H1 (cell line): ENCODE data around the gene KANSL1. TPM values are rescaled to one million over a fixed set of nuclear protein-coding genes. Genes with fewer than 3 reads are reported as not detected.
A peak's percentile ranks its signal among the peaks of the same experiment; 100 is the strongest.
"Not testable (repeated sequence)": the region's sequence is repeated elsewhere in the genome, so short reads cannot be mapped to it uniquely, and the experiment has no call there.

Source experiments
- CTCF ChIA-PET: fragments of 300-600 bp; sonication (Branson Sonifier 250); formaldehyde crosslinking; loops from one replicate; lab custom pipeline; 2021; ENCODE audit not compliant: partially characterized antibody; lab: Charles Lee
- POLR2A ChIA-PET: fragments of 300-600 bp; sonication (Branson Sonifier 250); formaldehyde crosslinking; loops from one replicate; lab custom pipeline; 2021; ENCODE audit warnings: inconsistent platforms; ENCODE audit not compliant: partially characterized antibody; lab: Charles Lee
- DNase-seq, 2 experiments: peaks; one replicate each; pipeline versions ENCODE4 v3.0.0 to v3.0.0-alpha.2; 2010 to 2022; ENCODE audit warnings: low spot score in 2 of 2, low read depth in 1 of 2, mixed read lengths in 1 of 2
- FAIRE-seq: peaks from 2 replicates; lab custom pipeline; 2011; peaks lifted over from hg19 to GRCh38; lab: Jason Lieb, UNC
- H2AFZ ChIP-seq: 2 replicates; pipeline ENCODE4 v1.8.1; 2012; ENCODE audit warnings: low read length, inconsistent platforms
- H2AK5ac ChIP-seq: 2 replicates; pipeline ENCODE4 v1.6.1; 2013; ENCODE audit warnings: low read depth, low read length
- H2BK120ac ChIP-seq: replicated peaks from 2 replicates; pipeline ENCODE3; 2013; ENCODE audit warnings: low read depth, low read length, inconsistent platforms
- H2BK12ac ChIP-seq: 2 replicates; pipeline ENCODE4 v1.6.1; 2013; ENCODE audit warnings: low read depth, low read length
- H2BK15ac ChIP-seq: 2 replicates; pipeline ENCODE4 v1.6.1; 2013; ENCODE audit warnings: low read length
- H2BK20ac ChIP-seq: 2 replicates; pipeline ENCODE4 v1.6.1; 2013; ENCODE audit warnings: low read length
- H2BK5ac ChIP-seq: 2 replicates; pipeline ENCODE4 v1.6.1; 2013; ENCODE audit warnings: low read depth, low read length
- H3K14ac ChIP-seq: 2 replicates; pipeline ENCODE4 v1.6.1; 2013; ENCODE audit warnings: inconsistent platforms; ENCODE audit not compliant: insufficient read length
- H3K18ac ChIP-seq: 2 replicates; pipeline ENCODE4 v1.6.1; 2013; ENCODE audit warnings: low read length; ENCODE audit errors: extremely low read depth
- H3K23ac ChIP-seq: 2 replicates; pipeline ENCODE4 v1.6.1; 2013; ENCODE audit warnings: inconsistent platforms; ENCODE audit not compliant: insufficient read length
- H3K23me2 ChIP-seq: 2 replicates; pipeline ENCODE4 v1.6.1; 2013; ENCODE audit warnings: low read depth, low read length
- H3K27ac ChIP-seq: 2 replicates; pipeline ENCODE4 v1.6.1; 2011; ENCODE audit warnings: low read depth, low read length, inconsistent platforms
- H3K27me3 ChIP-seq, 4 experiments: replicated peaks in 1 of 4; 1 replicate in 1 of 4; 2 replicates in 3 of 4; pipeline versions ENCODE4 v1.6.1 to v1.8.1; 2011 to 2013; ENCODE audit warnings: low read length in 3 of 4, mild to moderate bottlenecking in 3 of 4, inconsistent platforms in 2 of 4, mixed read lengths in 2 of 4, moderate library complexity in 1 of 4; ENCODE audit not compliant: control insufficient read depth in 3 of 4, insufficient read depth in 3 of 4; ENCODE audit errors: extremely low read depth in 1 of 4
- H3K36me3 ChIP-seq, 4 experiments: 2 replicates each; pipeline versions ENCODE4 v1.6.1 to v1.8.1; 2011 to 2013; ENCODE audit warnings: mild to moderate bottlenecking in 4 of 4, low read length in 3 of 4, moderate library complexity in 2 of 4, control low read depth in 1 of 4, inconsistent platforms in 1 of 4; ENCODE audit not compliant: insufficient read depth in 4 of 4, control insufficient read depth in 2 of 4
- H3K4ac ChIP-seq: replicated peaks from 2 replicates; pipeline ENCODE3; 2013; ENCODE audit warnings: low read length, low read depth, mixed read lengths, inconsistent platforms; ENCODE audit not compliant: insufficient read length
- H3K4me1 ChIP-seq, 4 experiments: replicated peaks in 1 of 4; 1 replicate in 1 of 4; 2 replicates in 3 of 4; pipeline versions ENCODE4 v1.6.1 to v1.8.1; 2011 to 2013; ENCODE audit warnings: low read length in 3 of 4, inconsistent platforms in 2 of 4, mixed read lengths in 1 of 4; ENCODE audit not compliant: insufficient read depth in 4 of 4, control insufficient read depth in 3 of 4
- H3K4me2 ChIP-seq, 2 experiments: 2 replicates each; pipeline versions ENCODE4 v1.6.1 to v1.8.1; 2011 to 2013; ENCODE audit warnings: low read depth in 2 of 2, low read length in 2 of 2, control low read depth in 1 of 2, inconsistent platforms in 1 of 2, mild to moderate bottlenecking in 1 of 2; ENCODE audit not compliant: insufficient read depth in 1 of 2
- H3K4me3 ChIP-seq, 4 experiments: fragments of 200-600, 300-600 bp in 1 of 4; sonication (generic), shearing (Covaris generic), sonication (Bioruptor Twin) in 1 of 4; 2 replicates each; pipeline versions ENCODE4 v1.5.1 to v1.8.1; 2011 to 2016; ENCODE audit warnings: low read length in 4 of 4, low read depth in 3 of 4, control low read depth in 2 of 4, inconsistent platforms in 2 of 4, mild to moderate bottlenecking in 2 of 4, mixed read lengths in 1 of 4, moderate library complexity in 1 of 4; ENCODE audit not compliant: insufficient read depth in 2 of 4; ENCODE audit errors: extremely low read depth in 1 of 4
- H3K56ac ChIP-seq: replicated peaks from 2 replicates; pipeline ENCODE3; 2013; ENCODE audit warnings: low read depth, mild to moderate bottlenecking, mixed read lengths, low read length, inconsistent platforms; ENCODE audit not compliant: insufficient read length
- H3K79me1 ChIP-seq: 2 replicates; pipeline ENCODE4 v1.6.1; 2013; ENCODE audit warnings: low read depth, low read length, control low read depth
- H3K79me2 ChIP-seq, 2 experiments: 2 replicates each; pipeline versions ENCODE4 v1.6.1 to v1.8.1; 2012 to 2013; ENCODE audit warnings: low read length in 2 of 2, mild to moderate bottlenecking in 2 of 2, inconsistent platforms in 1 of 2; ENCODE audit not compliant: insufficient read depth in 2 of 2, control insufficient read depth in 1 of 2
- H3K9ac ChIP-seq, 4 experiments: replicated peaks in 1 of 4; 1 replicate in 1 of 4; 2 replicates in 3 of 4; pipeline versions ENCODE4 v1.6.1 to v1.8.1; 2011 to 2013; ENCODE audit warnings: low read depth in 3 of 4, low read length in 3 of 4, control low read depth in 2 of 4, mild to moderate bottlenecking in 2 of 4, moderate library complexity in 2 of 4, inconsistent platforms in 1 of 4; ENCODE audit errors: extremely low read depth in 1 of 4
- H3K9me3 ChIP-seq, 2 experiments: 2 replicates each; pipeline versions ENCODE4 v1.6.1 to v1.8.1; 2012 to 2013; ENCODE audit warnings: mild to moderate bottlenecking in 2 of 2, moderate library complexity in 2 of 2, control low read depth in 1 of 2, inconsistent platforms in 1 of 2, low read depth in 1 of 2, low read length in 1 of 2, mixed read lengths in 1 of 2; ENCODE audit not compliant: insufficient read depth in 2 of 2
- H4K20me1 ChIP-seq, 2 experiments: replicated peaks in 1 of 2; 2 replicates each; pipeline versions ENCODE3 to v1.8.1; 2011 to 2013; ENCODE audit warnings: inconsistent platforms in 2 of 2, low read length in 2 of 2, mild to moderate bottlenecking in 1 of 2; ENCODE audit not compliant: insufficient read depth in 2 of 2, control insufficient read depth in 1 of 2
- H4K5ac ChIP-seq: 2 replicates; pipeline ENCODE4 v1.6.1; 2013; ENCODE audit warnings: low read length, low read depth, mixed read lengths, inconsistent platforms; ENCODE audit not compliant: insufficient read length
- H4K8ac ChIP-seq: 2 replicates; pipeline ENCODE4 v1.8.0; 2013; ENCODE audit warnings: mild to moderate bottlenecking, moderate library complexity, low read length, inconsistent platforms; ENCODE audit not compliant: insufficient read depth; ENCODE audit errors: extremely low read depth
- H4K91ac ChIP-seq: replicated peaks from 2 replicates; pipeline ENCODE3; 2013; ENCODE audit warnings: low read length, mixed read lengths, inconsistent platforms; ENCODE audit not compliant: insufficient read length
- BACH1 ChIP-seq: IDR thresholded peaks from 2 replicates; pipeline ENCODE4 v1.6.1; 2012; ENCODE audit warnings: low read length, improper control_type of control experiment
- CREB1 ChIP-seq: IDR thresholded peaks from 2 replicates; pipeline ENCODE4 v1.6.1; 2012; ENCODE audit warnings: inconsistent platforms
- POLR2AphosphoS5 ChIP-seq: IDR thresholded peaks from 2 replicates; pipeline ENCODE4 v1.6.1; 2011; ENCODE audit warnings: low read depth, low read length
- RAD21 ChIP-seq, 2 experiments: IDR thresholded peaks in 1 of 2; conservative IDR thresholded peaks in 1 of 2; 2 replicates each; pipeline ENCODE4 v1.6.1; 2011; ENCODE audit warnings: low read depth in 2 of 2, low read length in 2 of 2, improper control_type of control experiment in 1 of 2, inconsistent platforms in 1 of 2, mild to moderate bottlenecking in 1 of 2, moderate library complexity in 1 of 2
- WGBS, 2 experiments: shearing (Covaris generic) in 1 of 2; methylation state at CpG; one replicate each; pipeline versions ENCODE4 v1.1.6 to v1.1.7; 2013 to 2015; ENCODE audit warnings: low lambda C conversion rate in 2 of 2, mixed read lengths in 2 of 2, inconsistent platforms in 1 of 2, low coverage in 1 of 2, missing lambda C conversion rate in 1 of 2; ENCODE audit not compliant: insufficient replicate concordance in 2 of 2, insufficient coverage in 1 of 2, insufficient read length in 1 of 2; ENCODE audit errors: extremely low coverage in 1 of 2, missing lambda C conversion rate in 1 of 2; 5-methylcytosine and 5-hydroxymethylcytosine counted together
- polyA plus RNA-seq, 7 experiments: library from polyadenylated mRNA; depleted of rRNA in 3 of 7; stranded (reverse) in 5 of 7; unstranded in 2 of 7; fragments of >200 nt in 5 of 7; fragments of 200-250 nt in 2 of 7; gene quantifications; 1 replicate in 5 of 7; 2 replicates in 1 of 7; 4 replicates in 1 of 7; pipeline versions ENCODE4 v1.2.1 to v1.2.3, GENCODE V29; 2011 to 2013; ENCODE audit warnings: missing spikeins in 2 of 7, mixed read lengths in 2 of 7
- total RNA-seq: library from RNA; stranded (reverse); fragmentation: NEBNext Ultra II Directional; extraction: Animal tissue kit (Norgen Biotek cat#: 25700); gene quantifications from 2 replicates; pipeline ENCODE4 v1.2.1, GENCODE V29; 2021
- TF ChIP-seq, protein P1 (sequence below), 3 experiments: IDR thresholded peaks; 1 replicate in 2 of 3; 2 replicates in 1 of 3; pipeline versions ENCODE4 v1.5.1 to v1.6.1; 2011; ENCODE audit warnings: low read length in 3 of 3, mild to moderate bottlenecking in 3 of 3, inconsistent platforms in 2 of 3, low read depth in 1 of 3, moderate library complexity in 1 of 3; ENCODE audit not compliant: insufficient read depth in 1 of 3; ENCODE audit errors: control extremely low read depth in 1 of 3
- TF ChIP-seq, protein P2 (sequence below): IDR thresholded peaks from 2 replicates; pipeline ENCODE4 v1.6.1; 2012; ENCODE audit warnings: low read length, inconsistent platforms

Gene KANSL1
- total and polyA plus RNA-seq, 2 of the 8 experiments (the other 6 are each of a cell fraction or from before 2014, with no cell fraction given), result 34.0 to 128 TPM

GRCh38 chr17:46184696-46185095 lies 8.5 kb downstream of the KANSL1 start (continued):
- TF ChIP-seq, protein P1, sequence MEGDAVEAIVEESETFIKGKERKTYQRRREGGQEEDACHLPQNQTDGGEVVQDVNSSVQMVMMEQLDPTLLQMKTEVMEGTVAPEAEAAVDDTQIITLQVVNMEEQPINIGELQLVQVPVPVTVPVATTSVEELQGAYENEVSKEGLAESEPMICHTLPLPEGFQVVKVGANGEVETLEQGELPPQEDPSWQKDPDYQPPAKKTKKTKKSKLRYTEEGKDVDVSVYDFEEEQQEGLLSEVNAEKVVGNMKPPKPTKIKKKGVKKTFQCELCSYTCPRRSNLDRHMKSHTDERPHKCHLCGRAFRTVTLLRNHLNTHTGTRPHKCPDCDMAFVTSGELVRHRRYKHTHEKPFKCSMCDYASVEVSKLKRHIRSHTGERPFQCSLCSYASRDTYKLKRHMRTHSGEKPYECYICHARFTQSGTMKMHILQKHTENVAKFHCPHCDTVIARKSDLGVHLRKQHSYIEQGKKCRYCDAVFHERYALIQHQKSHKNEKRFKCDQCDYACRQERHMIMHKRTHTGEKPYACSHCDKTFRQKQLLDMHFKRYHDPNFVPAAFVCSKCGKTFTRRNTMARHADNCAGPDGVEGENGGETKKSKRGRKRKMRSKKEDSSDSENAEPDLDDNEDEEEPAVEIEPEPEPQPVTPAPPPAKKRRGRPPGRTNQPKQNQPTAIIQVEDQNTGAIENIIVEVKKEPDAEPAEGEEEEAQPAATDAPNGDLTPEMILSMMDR (IDR thresholded peaks at IDR 0.05; ENCODE audit: control extremely low read depth in 1 of 3, insufficient read depth in 1 of 3, low read depth in 1 of 3, low read length in 3 of 3), result no peak
- TF ChIP-seq BACH1 (no peak), RAD21 (IDR thresholded peaks at IDR 0.05 in 1 of 2, conservative IDR thresholded peaks at IDR 0.05 in 1 of 2; ENCODE audit: low read depth in 2 of 2, low read length in 2 of 2) (no peak), CREB1 (no peak), POLR2AphosphoS5 (no peak)
- TF ChIP-seq, protein P2, sequence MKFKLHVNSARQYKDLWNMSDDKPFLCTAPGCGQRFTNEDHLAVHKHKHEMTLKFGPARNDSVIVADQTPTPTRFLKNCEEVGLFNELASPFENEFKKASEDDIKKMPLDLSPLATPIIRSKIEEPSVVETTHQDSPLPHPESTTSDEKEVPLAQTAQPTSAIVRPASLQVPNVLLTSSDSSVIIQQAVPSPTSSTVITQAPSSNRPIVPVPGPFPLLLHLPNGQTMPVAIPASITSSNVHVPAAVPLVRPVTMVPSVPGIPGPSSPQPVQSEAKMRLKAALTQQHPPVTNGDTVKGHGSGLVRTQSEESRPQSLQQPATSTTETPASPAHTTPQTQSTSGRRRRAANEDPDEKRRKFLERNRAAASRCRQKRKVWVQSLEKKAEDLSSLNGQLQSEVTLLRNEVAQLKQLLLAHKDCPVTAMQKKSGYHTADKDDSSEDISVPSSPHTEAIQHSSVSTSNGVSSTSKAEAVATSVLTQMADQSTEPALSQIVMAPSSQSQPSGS, result no peak

- H3K27ac ChIP-seq, H2BK120ac ChIP-seq, H2BK15ac ChIP-seq, H3K23me2 ChIP-seq, H3K9ac ChIP-seq, H4K8ac ChIP-seq, FAIRE-seq, H2BK12ac ChIP-seq, H4K5ac ChIP-seq, H3K79me1 ChIP-seq, H3K36me3 ChIP-seq, H2BK20ac ChIP-seq, DNase-seq, H3K23ac ChIP-seq, H3K56ac ChIP-seq, H3K18ac ChIP-seq, H2AK5ac ChIP-seq, H3K9me3 ChIP-seq, H4K91ac ChIP-seq, H3K14ac ChIP-seq, H3K4ac ChIP-seq, H3K27me3 ChIP-seq, H2AFZ ChIP-seq, H3K4me3 ChIP-seq: not testable (repeated sequence)
- 70% methylated on average over 7 of the region's 7 CpGs; no CpG with 5 or more reads in 1 of the 2 experiments for WGBS, 2 experiments
- Histone ChIP-seq H3K4me1 (peaks cover 17 to 51% (median 33%) of the 10 kb centered on the region in 4 experiments), H2BK5ac (0 out of 2 replicates have a peak overlapping the region, but pooled peaks have one; percentile 5), H3K79me2 (peaks cover 93 to 100% of the 10 kb centered on the region in 2 experiments), H3K4me2 (peak overlapping the region in 1 of 2 experiments; percentile 20; a peak in 2 of 4 replicates), H4K20me1 (peaks cover 52 to 77% of the 10 kb centered on the region in 2 experiments)
- POLR2A ChIA-PET, result interaction anchor here (1.2 to 13.6 kb wide), 7 partner anchors 10 to 46 kb away, joined by 3 to 208 read pairs (median 5); partner anchors contain the start of gene KANSL1
- CTCF ChIA-PET, result interaction anchor here (2.7 to 6.6 kb wide), 3 partner anchors 10 to 139 kb away, joined by 10 to 80 read pairs (median 12); no protein-coding TSS in a partner anchor
Measured at GRCh38 chr17:46183383-46183782, 9.8 kb downstream of the KANSL1 start.
